Chondrocyte (in vitro differentiated cells): ENCODE results near the gene GAB3. TPM values are rescaled to one million over a fixed set of nuclear protein-coding genes. Genes with fewer than 3 reads are reported as not detected.

Experiments
- DNase-seq: peaks from one replicate; pipeline ENCODE4 v3.0.0; 2021; ENCODE audit warnings: mixed read lengths, low spot score
- H3K27ac Mint-ChIP-seq: one replicate; pipeline ENCODE4 v1.8.0; 2021; ENCODE audit warnings: mild to moderate bottlenecking, moderate library complexity, mixed read lengths; ENCODE audit not compliant: unreplicated experiment
- H3K27me3 Mint-ChIP-seq: 2 replicates; pipeline ENCODE4 v1.8.0; 2021; ENCODE audit warnings: low read depth, mixed read lengths
- H3K36me3 Mint-ChIP-seq: 2 replicates; pipeline ENCODE4 v1.8.0; 2021; ENCODE audit warnings: low read depth, mixed read lengths
- H3K4me1 Mint-ChIP-seq: 2 replicates; pipeline ENCODE4 v1.8.0; 2021; ENCODE audit warnings: low read depth, mild to moderate bottlenecking, mixed read lengths
- H3K4me3 Mint-ChIP-seq: one replicate; pipeline ENCODE4 v1.8.0; 2021; ENCODE audit warnings: mild to moderate bottlenecking, moderate library complexity, mixed read lengths; ENCODE audit not compliant: unreplicated experiment
- H3K9me3 Mint-ChIP-seq: 2 replicates; pipeline ENCODE4 v1.8.0; 2021; ENCODE audit warnings: low read depth, mixed read lengths
- CTCF ChIP-seq: fragments of 200-600 bp; sonication (generic); IDR thresholded peaks from 2 replicates; pipeline ENCODE4 v1.5.0; 2021; ENCODE audit warnings: antibody characterized with exemption, mild to moderate bottlenecking, moderate library complexity
- total RNA-seq: library from RNA; stranded (reverse); gene quantifications from 3 replicates; pipeline ENCODE4 v1.2.1, GENCODE V29; 2021

Gene GAB3
- total RNA-seq, 1 donor from 2014 or later = 2.0 TPM

GRCh38 chrX:154728431-154729190, 22.3 kb downstream of the GAB3 start:
- Mint-ChIP-seq H3K4me1 (peaks cover 69% of the 10 kb centered on the region), H3K4me3 (no peak overlapping the region), H3K9me3 (peaks cover 2% of the 10 kb centered on the region), H3K27me3 (no peaks in the 10 kb centered on the region), H3K36me3 (no peaks in the 10 kb centered on the region), H3K27ac (no peak overlapping the region)
- DNase-seq = no peak
- TF ChIP-seq CTCF = no peak

- Mint-ChIP-seq H3K36me3 (no peaks in the 10 kb centered on the region), H3K27me3 (no peaks in the 10 kb centered on the region), H3K4me1 (peaks cover 61% of the 10 kb centered on the region), H3K27ac (peak overlapping the region; percentile 76), H3K4me3 (no peak overlapping the region), H3K9me3 (peaks cover 5% of the 10 kb centered on the region)
- no peak for DNase-seq
- TF ChIP-seq CTCF = no peak
These were observed 23.0 kb downstream of the GAB3 start for GRCh38 chrX:154727871-154728270.

- Mint-ChIP-seq H3K4me1 (peaks cover 57% of the 10 kb centered on the region), H3K27ac (peak overlapping the region; percentile 76)
- DNase-seq = no peak
These were observed 23.5 kb downstream of the GAB3 start for GRCh38 chrX:154727418-154727817.

GRCh38 chrX:154724993-154725756, 25.7 kb downstream of the GAB3 start:
- H3K27ac Mint-ChIP-seq = no peak overlapping the region
- no peaks in the 10 kb centered on the region for H3K27me3 Mint-ChIP-seq
- H3K4me1 Mint-ChIP-seq = peaks cover 35% of the 10 kb centered on the region
- H3K4me3 Mint-ChIP-seq = no peak overlapping the region
- H3K36me3 Mint-ChIP-seq = no peaks in the 10 kb centered on the region
- TF ChIP-seq CTCF = peak; percentile 18
- peaks cover 13% of the 10 kb centered on the region for H3K9me3 Mint-ChIP-seq
- DNase-seq = no peak

More at GRCh38 chrX:154727418-154727817, 23.5 kb downstream of the GAB3 start:
- no peak for TF ChIP-seq CTCF
- Mint-ChIP-seq H3K36me3 (no peaks in the 10 kb centered on the region), H3K27me3 (no peaks in the 10 kb centered on the region), H3K4me3 (no peak overlapping the region), H3K9me3 (peaks cover 5% of the 10 kb centered on the region)

- no peak for TF ChIP-seq CTCF
- H3K36me3 Mint-ChIP-seq = no peaks in the 10 kb centered on the region
- no peaks in the 10 kb centered on the region for H3K27me3 Mint-ChIP-seq
- peaks cover 11% of the 10 kb centered on the region for H3K9me3 Mint-ChIP-seq
- H3K4me1 Mint-ChIP-seq = peaks cover 8% of the 10 kb centered on the region
- H3K4me3 Mint-ChIP-seq = no peak overlapping the region
- DNase-seq = no peak
- H3K27ac Mint-ChIP-seq = no peak overlapping the region
These were observed 29.7 kb downstream of the GAB3 start for GRCh38 chrX:154721155-154721554.
